HG02678 (cell line): ENCODE data around the gene CHSY1.
"Not testable (repeated sequence)": the region's sequence is repeated elsewhere in the genome, so short reads cannot be mapped to it uniquely, and the experiment has no call there.

Experiments used
- ATAC-seq: cut with Tn5 transposase; IDR thresholded peaks from one replicate; pipeline ENCODE4 v1.9.1; 2021; ENCODE audit warnings: mild to moderate bottlenecking, moderate library complexity; ENCODE audit not compliant: unreplicated experiment

The CHSY1 gene, protein sequence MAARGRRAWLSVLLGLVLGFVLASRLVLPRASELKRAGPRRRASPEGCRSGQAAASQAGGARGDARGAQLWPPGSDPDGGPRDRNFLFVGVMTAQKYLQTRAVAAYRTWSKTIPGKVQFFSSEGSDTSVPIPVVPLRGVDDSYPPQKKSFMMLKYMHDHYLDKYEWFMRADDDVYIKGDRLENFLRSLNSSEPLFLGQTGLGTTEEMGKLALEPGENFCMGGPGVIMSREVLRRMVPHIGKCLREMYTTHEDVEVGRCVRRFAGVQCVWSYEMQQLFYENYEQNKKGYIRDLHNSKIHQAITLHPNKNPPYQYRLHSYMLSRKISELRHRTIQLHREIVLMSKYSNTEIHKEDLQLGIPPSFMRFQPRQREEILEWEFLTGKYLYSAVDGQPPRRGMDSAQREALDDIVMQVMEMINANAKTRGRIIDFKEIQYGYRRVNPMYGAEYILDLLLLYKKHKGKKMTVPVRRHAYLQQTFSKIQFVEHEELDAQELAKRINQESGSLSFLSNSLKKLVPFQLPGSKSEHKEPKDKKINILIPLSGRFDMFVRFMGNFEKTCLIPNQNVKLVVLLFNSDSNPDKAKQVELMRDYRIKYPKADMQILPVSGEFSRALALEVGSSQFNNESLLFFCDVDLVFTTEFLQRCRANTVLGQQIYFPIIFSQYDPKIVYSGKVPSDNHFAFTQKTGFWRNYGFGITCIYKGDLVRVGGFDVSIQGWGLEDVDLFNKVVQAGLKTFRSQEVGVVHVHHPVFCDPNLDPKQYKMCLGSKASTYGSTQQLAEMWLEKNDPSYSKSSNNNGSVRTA

DNA sequence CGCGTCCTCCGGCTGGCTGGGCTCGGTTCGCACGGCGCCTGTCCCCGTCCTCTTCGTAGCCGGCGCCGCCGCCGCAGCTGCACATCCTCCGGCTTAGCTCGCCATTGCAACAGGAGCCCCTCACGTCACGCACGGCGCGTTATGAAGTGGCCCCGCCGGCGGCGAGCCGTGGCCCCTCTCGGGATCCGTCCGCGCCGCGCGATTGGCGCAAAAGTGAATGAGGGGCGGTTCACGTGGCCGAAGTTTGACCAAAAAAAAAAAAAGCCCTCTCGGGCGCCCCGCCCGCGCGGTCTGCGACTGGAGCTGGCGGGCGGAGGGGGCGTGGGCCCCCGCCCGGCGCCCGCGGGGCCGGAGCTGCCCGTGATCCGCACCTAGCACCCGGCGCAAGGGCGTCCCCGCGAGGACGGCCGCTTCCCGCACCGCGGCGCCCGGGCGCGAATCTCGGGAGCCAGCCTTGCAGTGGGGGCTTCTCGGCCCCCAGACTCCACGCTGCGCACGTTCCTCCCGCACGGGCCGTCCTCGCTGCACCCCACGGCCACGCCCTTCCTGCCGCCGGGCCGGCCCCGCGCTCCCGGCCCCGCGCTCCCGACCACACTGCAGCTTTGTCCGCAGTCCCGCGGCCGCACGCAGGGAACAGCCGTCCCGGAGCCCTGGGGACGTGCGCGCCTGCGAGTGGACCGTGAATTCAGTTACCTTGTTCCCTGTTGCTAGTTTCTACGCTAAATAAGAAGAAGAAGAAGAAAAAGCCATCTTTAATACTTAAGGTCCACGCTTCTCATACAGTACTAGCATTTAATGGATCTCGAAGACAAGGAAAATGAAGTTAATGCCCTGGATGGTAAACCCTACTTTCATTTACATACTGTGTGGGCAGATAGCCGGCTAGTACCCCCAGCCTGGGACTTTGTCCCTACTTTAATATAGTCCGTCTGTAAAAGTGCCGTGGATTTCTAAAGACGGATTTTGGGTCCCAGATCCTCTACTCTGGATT is at the start of gene CHSY1:
TSS of gene CHSY1 (minus strand) at position 219 of the 991 bp plus-strand sequence. CDS start 592 bp downstream, outside the sequence.
- peak; percentile 74 for ATAC-seq

DNA sequence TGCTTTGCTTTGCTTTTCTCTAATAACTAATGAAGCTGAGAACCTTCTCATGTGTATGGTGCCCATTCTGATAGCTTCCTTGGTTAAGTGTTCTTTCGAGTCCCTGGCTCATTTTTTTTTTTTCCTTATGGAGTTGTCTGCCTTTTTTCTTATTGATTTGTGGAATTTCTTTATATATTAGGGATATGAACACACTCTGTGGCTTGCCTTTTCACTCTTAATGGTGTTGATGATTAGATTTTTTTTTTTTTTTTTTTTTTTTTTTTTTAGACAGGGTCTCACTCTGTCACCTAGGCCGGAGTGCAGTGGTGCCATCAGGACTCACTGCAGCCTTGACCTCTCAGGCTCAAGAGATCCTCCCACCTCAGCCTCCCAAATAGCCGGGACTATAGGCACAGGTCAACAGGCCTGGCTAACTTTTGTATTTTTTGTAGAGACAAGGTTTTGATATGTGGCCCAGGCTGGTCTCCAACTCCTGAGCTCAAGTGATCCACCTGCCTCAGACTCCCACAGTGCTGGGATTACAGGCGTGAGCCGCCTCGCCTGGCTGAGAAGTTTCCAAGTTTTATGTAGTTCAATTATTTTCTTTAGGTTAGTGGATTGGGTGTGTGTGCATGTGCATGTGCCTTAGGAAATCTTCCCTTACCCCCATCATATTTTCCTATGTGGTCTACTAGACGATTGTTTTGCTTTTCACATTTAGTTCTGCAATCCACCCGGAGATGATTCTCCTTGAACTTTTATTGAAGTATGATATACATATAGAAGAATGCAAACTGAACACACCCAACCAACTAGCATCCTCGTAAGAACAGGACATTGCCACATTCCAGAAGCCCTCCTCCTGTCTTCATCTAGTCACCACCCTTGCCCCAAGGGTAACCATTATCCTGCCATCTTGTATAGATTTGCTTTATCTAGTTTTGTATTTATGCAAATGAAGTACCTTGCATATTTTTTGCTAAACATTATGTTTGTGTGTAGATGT is 44.9 kb upstream of the CHSY1 start:
- no peak for ATAC-seq

DNA sequence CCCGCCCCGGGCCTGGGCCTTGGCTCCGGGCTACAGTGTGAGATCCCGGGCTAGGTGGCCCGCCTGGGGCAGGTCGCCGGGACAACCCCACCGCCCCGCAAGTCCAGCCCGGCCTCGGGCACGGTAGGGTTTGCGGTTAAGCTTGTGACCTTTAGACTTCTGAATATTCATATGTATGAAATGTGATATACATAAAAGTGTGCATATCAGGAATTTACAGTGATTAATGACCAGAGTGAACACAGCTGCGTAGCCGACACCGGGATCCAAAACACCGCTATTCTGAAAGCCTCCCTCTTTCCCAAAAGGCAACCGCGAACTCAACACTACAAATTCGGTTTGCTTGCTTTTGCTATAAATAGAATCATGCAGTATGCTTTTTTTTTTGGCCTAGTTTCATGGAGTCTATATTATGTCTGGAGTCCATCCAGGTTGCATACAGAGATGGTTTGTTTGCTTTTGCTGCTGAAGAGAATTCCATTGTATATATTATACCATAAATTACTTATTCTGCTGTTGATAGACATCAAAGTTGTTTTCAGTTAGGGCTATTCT is 43.8 kb upstream of the CHSY1 start:
- no peak for ATAC-seq

DNA sequence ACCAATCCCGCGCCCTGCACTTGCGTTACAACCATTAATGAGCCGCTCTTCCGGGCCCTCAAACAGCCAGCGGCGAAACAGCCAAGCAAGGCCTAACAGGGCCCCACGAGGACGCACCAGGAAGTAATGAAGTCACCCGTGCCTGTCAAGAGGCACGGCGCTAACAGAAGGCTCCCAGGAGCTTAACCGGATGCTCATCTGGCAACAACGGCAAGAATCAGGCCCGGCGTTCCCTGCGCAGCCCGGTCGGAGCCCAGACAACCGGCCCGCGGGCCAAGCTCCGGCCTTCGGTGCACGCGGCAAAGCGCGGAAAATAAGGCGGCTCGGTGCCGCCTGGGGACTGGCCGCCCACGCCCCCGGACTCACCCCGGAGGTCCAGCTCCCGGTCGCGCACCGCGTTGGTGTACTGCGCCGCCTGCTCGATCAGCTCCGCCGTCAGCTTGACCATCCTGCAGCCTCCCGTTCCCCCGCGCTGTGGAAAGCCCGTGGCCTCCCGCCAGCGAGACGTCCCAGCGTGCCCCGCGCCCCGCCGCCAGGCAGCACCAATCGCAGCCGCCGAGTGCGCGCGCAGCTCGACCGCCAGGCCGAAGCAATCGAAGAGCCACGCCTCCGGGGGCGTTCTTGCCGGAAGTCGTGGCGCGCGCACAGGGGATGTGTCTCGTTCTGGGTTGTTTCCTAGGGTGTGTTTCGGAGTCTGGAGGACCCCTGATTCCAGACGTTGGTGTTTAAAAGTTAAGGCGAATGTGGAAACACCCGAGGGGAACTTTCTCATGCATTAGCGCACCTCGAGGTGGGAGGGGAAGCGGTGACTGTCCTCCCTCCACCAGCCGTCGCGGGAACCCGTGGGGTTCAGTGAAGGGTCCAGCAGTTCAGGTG is 43.1 kb upstream of the CHSY1 start, which contains the start of gene SNRPA1:
TSS of gene SNRPA1 (minus strand) at position 518 of the 876 bp plus-strand sequence. CDS start at position 448, 70 bp downstream.
- ATAC-seq = peak; percentile 83

DNA sequence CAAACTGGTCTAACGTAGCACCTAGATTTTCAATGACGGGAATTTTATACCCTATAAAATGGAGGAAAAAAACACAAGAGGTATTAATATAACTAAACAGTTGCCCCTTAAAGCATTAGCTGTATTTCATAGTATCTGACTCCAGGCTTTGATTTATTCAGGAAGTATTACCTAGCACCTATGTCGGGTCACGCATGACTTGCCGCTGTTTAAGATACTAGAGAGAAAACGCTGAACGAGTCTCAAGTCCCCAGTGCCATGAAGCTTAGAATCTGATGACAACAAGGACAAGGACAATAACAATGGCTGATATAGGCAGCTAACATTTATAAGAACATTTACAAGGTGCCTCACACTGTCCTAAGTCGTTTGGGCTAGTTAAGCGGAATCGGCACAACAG is 41.3 kb upstream of the CHSY1 start:
- ATAC-seq = no peak

DNA sequence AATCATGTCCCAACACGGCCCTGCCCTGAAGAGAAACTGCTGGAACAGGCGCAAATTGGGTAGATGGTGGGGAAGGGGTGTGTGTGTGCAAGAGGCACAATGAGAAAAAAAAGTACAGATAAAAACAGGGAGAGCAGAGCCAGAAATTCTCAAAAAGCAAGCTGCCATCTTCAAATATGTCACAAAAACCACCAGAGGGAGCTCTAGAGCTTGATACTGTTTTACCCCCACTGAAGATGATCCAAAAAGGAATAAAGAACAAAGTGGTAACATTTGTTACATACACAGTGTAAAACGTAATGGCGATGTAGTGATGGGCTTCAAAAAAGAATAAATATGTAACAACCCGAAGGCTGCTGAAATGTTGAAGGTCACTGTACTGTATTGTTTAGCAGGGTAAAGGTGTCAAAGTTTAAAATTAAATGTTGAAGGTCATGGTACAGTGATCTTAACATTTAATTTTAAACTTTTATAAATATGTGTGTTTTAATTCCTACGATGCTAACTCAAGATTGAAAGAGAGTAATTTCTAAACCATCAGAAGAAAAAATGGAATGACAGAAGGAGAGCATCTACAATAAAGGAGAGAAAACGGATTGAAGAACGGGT is 37.2 kb upstream of the CHSY1 start:
- ATAC-seq = no peak

DNA sequence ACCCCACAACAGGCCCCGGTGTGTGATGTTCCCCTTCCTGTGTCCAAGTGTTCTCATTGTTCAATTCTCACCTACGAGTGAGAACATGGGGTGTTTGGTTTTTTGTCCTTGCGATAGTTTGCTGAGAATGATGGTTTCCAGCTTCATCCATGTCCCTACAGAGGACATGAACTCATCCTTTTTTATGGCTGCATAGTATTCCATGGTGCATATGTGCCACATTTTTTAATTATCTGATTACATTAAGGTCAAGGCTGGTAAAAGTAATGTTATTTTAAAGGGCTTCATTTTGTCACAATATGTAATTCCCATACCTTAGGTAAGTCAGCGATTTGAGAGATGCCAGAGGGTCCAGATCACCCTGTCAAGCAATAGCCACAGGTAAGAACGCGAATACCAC is 35.5 kb upstream of the CHSY1 start:
- not testable (repeated sequence) for ATAC-seq

DNA sequence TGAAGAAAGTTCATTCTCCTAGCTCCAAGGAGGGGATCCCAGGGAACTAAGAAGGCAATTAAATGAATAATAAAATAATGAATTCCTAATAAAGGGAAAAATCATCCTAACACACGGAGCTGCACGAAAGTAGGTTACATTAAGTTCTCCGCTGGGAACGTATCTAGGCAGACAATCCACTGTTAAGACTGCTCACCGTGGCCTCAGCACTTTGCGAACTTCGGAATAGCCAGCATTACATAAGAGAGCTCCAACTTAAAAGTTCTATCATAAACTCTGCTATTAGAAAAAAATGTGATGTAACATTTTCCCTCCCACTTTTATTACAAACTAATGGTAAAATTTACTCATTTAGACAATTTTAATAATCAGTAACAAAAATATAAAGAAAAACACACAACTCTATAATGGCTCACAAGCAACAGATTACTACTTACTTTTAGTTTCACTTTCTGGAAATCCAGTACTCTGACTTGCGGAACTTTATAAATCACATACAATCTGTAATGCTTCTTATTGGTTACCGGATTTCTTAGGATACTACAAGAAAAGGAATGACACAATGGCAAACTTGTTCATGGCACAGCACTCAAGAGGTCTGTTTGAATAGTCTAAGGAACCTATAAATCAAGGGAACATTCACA is 34.7 kb upstream of the CHSY1 start:
- ATAC-seq = no peak

DNA sequence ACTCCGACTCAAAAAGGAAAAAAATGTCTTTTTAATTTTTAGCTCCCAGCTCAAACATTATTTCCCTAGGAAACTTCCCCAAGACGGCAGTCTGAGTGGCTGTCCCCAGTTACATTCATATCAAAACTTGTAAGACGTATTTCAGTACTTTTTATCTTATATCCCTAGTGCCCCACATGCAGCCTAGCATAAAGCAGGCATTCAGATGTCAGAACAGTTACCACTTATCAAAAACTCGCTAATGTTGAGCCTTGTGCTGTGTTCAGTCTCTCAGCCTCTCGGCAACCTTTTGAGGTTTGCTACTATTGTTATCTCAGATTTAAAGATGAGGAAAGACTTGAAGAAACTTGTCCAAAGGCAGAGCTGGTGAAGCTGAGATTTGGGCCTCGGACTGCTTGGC is 32.1 kb upstream of the CHSY1 start:
- ATAC-seq = no peak

DNA sequence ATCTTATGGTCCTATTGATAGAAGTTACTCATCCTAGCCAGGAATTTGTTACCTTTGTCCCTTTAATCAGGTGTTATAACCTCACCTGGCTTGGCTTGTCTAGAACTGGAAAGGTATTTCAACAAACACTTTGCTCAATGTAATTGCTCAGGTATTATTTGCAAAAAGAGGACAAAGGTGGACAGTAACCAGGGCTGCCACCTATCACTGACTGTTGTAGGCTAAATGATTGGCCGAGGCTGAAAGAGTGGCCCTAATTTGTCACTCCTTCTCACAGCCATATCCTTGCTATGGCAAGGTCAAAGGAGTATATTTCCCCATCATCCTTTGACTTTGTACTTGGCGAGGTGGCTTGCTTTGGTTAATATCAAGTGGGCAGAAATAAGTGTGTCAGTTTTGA is 28.2 kb upstream of the CHSY1 start:
- no peak for ATAC-seq

DNA sequence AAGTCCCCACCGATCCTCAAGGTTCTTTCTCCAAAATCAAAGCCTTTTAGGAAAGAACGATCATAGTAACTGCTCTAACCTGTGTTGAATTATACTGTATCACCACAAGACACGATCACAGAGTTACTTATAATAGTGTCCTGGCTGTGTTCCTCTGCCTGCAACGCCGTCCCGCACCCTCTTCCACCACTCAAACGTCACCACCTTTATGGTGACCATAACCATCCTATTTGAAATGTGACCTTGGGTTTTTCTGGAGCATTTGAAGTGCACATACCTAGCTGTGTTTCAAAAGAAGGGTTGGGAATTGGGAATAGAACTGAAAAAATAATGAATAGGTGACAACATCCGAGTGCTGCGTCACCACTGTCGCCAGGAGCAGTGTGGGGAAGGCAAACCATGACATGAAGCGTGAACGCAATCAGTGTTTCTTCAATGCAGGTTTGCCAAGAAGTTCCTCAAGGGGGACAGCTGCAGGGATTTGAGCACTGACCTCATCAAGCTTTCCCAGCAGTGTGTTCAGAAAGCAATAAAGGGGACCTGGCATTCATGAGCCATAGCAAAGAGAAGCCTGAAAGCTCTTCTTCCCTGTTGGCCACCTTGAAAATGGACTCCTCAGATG is 26.2 kb upstream of the CHSY1 start:
- ATAC-seq = no peak

DNA sequence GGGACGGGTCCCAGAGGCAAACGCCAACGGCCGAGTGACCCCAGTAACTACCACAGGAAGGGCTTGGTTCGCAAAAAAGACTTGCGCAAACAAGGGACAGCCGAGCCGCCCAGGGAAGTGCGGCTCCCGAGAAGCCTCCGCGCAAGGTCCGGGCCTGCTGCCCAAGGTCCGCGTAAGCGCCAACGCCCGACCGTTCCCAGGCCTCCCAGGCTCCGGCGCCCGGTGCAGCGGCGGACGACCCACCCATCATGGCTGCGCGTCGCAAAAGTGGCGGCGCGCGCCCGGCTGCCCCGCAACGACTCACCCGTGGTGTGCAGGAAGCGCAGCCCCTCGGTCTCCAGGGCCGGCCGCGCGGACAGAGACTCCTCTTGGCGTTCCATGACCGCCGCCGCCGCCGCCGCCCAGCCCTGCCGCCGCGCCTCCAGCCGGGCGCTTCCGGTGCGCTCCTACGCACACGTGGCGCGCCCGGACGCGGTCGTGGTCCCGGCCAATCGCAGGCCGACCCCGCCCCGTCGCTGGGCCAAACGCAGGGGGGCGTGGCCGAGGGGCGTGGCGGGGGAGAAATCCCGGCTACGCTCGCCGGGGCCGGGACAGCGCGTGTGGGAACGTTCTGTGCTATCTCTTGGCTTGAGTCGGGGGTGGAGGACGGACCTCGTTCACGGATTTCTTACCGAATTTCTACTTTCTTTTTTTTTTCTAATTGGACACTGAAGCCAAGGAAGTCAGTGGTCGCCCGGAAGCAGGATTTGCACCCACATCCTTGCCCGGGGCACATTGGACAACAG is 25.4 kb upstream of the CHSY1 start, which contains the start of gene SELENOS:
TSS of gene SELENOS (minus strand) at position 448 of the 785 bp plus-strand sequence. CDS start at position 380, 68 bp downstream.
- peak; percentile 90 for ATAC-seq

DNA sequence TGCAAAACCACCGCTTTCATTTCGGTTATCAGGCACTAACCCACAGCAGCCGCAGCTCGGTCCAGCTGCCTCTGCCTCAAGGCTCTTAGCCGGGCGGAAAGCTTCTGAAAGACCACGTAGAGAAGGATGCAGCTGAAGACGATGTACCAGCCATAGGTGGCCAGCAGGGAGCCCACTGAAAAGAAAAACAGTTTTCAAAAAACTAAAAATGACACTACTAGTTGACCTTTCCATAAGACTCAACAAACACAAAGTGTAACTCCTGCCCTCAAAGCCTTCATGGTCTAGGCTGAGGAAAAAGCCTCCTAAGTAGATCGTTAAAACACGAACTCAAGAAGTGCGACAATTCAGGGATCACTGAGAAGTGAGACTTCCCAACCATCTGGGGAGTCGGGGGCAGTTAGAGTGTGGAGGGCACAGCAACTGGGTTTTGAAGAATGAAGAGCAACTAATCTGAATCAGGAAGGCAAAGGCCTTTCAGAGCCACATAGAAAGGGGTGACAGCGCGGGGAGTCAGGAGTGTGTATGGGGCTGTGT is 24.7 kb upstream of the CHSY1 start:
- peak; percentile 41 for ATAC-seq

DNA sequence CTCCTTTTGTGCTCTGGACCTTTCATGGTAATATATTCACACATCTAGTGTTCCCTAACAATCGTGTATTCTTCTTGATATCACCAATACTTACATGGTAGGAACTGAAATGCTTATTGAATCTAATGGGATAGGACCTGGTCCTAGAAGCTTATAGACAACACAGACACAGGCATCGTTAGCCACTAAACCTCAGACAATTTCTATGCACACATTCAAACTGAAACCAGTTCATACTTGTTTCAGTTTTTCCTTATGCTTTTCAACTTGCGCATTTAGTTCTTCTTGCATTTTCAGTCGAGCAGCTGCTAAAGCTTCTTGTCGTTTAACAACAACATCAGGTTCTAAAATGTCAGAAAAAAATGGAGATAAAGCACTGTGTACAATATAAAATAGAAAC is 23.2 kb upstream of the CHSY1 start:
- ATAC-seq = peak; percentile 30

DNA sequence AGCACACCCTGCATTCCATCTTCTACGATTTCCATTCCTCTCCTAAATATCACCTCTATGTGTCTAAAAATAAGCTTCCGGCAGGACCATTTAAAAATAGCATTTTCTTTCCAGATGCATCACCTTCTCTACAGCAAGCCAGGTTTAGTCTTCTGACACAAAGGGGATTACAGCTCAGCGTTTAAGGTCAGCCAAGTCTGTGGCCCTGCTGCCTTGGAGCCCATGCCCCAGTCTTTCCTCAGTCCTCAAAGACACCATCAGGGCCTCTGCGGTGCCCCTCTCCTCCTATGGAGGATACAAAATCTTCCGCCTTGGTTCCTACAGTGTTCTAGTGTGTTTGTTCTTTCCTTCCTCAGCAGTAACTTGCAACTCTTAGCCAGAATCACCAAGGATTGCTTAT is 21.7 kb upstream of the CHSY1 start:
- no peak for ATAC-seq

DNA sequence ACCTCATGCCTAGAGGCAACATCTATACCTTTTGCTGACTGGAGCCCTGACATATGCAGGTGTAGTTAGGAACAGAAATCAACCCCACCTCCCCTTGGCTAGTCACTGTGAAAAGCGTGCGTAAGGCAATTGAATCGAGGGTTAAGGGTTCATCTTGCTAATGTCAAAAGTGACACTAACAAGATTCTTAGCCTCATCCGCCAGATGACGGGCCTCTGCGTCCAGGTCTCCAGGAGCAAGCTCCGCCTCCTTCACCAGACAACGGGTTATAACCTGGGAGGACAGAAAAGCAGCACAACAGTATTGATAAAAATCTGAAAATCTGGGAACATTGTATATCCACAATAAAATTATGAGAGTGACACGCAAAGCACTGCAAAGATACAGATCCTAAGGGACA is 20.7 kb upstream of the CHSY1 start:
- ATAC-seq = no peak
